B cell (primary cell): ENCODE results near the gene RPA3. TPM values are rescaled to one million over a fixed set of nuclear protein-coding genes. Genes with fewer than 3 reads are reported as not detected.

Source experiments
- ATAC-seq: fragments of 200-7000 bp; cut with Tn5 transposase; one replicate; pipeline ENCODE4 v1.10.0; 2021; ENCODE audit warnings: low read depth, mild to moderate bottlenecking, moderate number of reproducible peaks, moderate library complexity
- CTCF ChIA-PET: fragments of 350-600 bp; sonication (Branson Sonifier 250); formaldehyde crosslinking; loops from one replicate; lab custom pipeline; 2021; ENCODE audit warnings: antibody characterized with exemption, inconsistent platforms; lab: Charles Lee
- POLR2A ChIA-PET: fragments of 350-600 bp; sonication (Branson Sonifier 250); formaldehyde crosslinking; loops from one replicate; lab custom pipeline; 2021; ENCODE audit warnings: antibody characterized with exemption; lab: Charles Lee
- DNase-seq: peaks from one replicate; pipeline ENCODE4 v3.0.0; 2013
- H2AFZ ChIP-seq: 2 replicates; pipeline ENCODE4 v1.6.1; 2012; ENCODE audit warnings: mild to moderate bottlenecking, low read depth, low read length; ENCODE audit not compliant: insufficient read depth, poor library complexity, severe bottlenecking
- H3K27ac ChIP-seq, 2 donors: 1 replicate in 1 of 2; 2 replicates in 1 of 2; pipeline ENCODE4 v1.5.1; 2012 to 2013; ENCODE audit warnings: low read length in 2 of 2, mild to moderate bottlenecking in 2 of 2, moderate library complexity in 1 of 2
- H3K27me3 ChIP-seq, 4 experiments: fragments of 200-600 bp in 1 of 4; sonication (generic) in 1 of 4; replicated peaks in 1 of 4; 1 replicate in 2 of 4; 2 replicates in 2 of 4; pipeline versions ENCODE4 v1.6.1 to v1.7.0; 2013 to 2016; ENCODE audit warnings: low read length in 3 of 4, mild to moderate bottlenecking in 2 of 4, mixed read lengths in 1 of 4, moderate library complexity in 1 of 4; ENCODE audit not compliant: insufficient read depth in 4 of 4, control insufficient read depth in 3 of 4; ENCODE audit errors: control extremely low read depth in 1 of 4
- H3K36me3 ChIP-seq, 2 experiments: replicated peaks in 1 of 2; 1 replicate in 1 of 2; 2 replicates in 1 of 2; pipeline versions ENCODE4 v1.6.1 to v1.7.1; 2013; ENCODE audit warnings: low read length in 1 of 2; ENCODE audit not compliant: insufficient read depth in 2 of 2, control insufficient read depth in 1 of 2; ENCODE audit errors: control extremely low read depth in 1 of 2, extremely low read depth in 1 of 2
- H3K4me1 ChIP-seq, 2 donors: fragments of 200-600 bp in 1 of 2; sonication (generic) in 1 of 2; 1 replicate in 1 of 2; 2 replicates in 1 of 2; pipeline versions ENCODE4 v1.5.1 to v1.6.1; 2013 to 2017; ENCODE audit warnings: low read length in 2 of 2; ENCODE audit not compliant: control insufficient read depth in 2 of 2, insufficient read depth in 2 of 2
- H3K4me2 ChIP-seq: replicated peaks from 2 replicates; pipeline ENCODE3; 2012; ENCODE audit warnings: mild to moderate bottlenecking, low read depth, low read length; ENCODE audit not compliant: poor library complexity, severe bottlenecking
- H3K4me3 ChIP-seq, 5 experiments: fragments of 200-600 bp in 1 of 5; sonication (generic) in 1 of 5; 1 replicate in 3 of 5; 2 replicates in 2 of 5; pipeline versions ENCODE4 v1.5.1 to v1.7.0; 2011 to 2016; ENCODE audit warnings: low read length in 4 of 5, mild to moderate bottlenecking in 4 of 5, low read depth in 2 of 5, control low read depth in 1 of 5, moderate library complexity in 1 of 5; ENCODE audit not compliant: insufficient read depth in 1 of 5; ENCODE audit errors: control extremely low read depth in 1 of 5, extremely low read depth in 1 of 5
- H3K79me2 ChIP-seq: fragments of 200-600 bp; sonication (generic); one replicate; pipeline ENCODE4 v1.6.0; 2016; ENCODE audit warnings: low read length; ENCODE audit not compliant: control insufficient read depth, insufficient read depth
- H3K9ac ChIP-seq: fragments of 200-600 bp; sonication (generic); 2 replicates; pipeline ENCODE4 v1.6.1; 2017; ENCODE audit warnings: mild to moderate bottlenecking, low read length, moderate library complexity
- H3K9me3 ChIP-seq, 3 donors: one replicate each; pipeline versions ENCODE4 v1.6.1 to v1.7.1; 2013; ENCODE audit warnings: low read length in 2 of 3; ENCODE audit not compliant: control insufficient read depth in 2 of 3, insufficient read depth in 1 of 3; ENCODE audit errors: control extremely low read depth in 1 of 3
- H4K20me1 ChIP-seq: 2 replicates; pipeline ENCODE4 v1.6.0; 2012; ENCODE audit warnings: mild to moderate bottlenecking, low read length; ENCODE audit not compliant: insufficient read depth, control insufficient read depth, poor library complexity, severe bottlenecking
- H3K27ac Mint-ChIP-seq: one replicate; pipeline ENCODE4 v1.8.0; 2021; ENCODE audit warnings: mixed read lengths
- H3K27me3 Mint-ChIP-seq: one replicate; pipeline ENCODE4 v1.8.0; 2021; ENCODE audit warnings: mixed read lengths
- H3K4me1 Mint-ChIP-seq: one replicate; pipeline ENCODE4 v1.8.0; 2021; ENCODE audit warnings: mixed read lengths
- H3K4me3 Mint-ChIP-seq: one replicate; pipeline ENCODE4 v1.8.0; 2021; ENCODE audit warnings: mixed read lengths
- H3K9me3 Mint-ChIP-seq: one replicate; pipeline ENCODE4 v1.8.0; 2022; ENCODE audit warnings: mixed read lengths; ENCODE audit not compliant: insufficient read depth
- EZH2 ChIP-seq: IDR thresholded peaks from 2 replicates; pipeline ENCODE4 v1.6.1; 2012; ENCODE audit warnings: borderline replicate concordance, low read depth, mild to moderate bottlenecking, moderate library complexity, low read length; ENCODE audit not compliant: insufficient read depth, poor library complexity, severe bottlenecking
- WGBS: methylation state at CpG from one replicate; pipeline ENCODE4 v1.1.5; 2013; ENCODE audit warnings: missing lambda C conversion rate; ENCODE audit not compliant: insufficient coverage; 5-methylcytosine and 5-hydroxymethylcytosine counted together
- intact Hi-C: fragments of 100-400 bp; cut with micrococcal nuclease; formaldehyde crosslinking; loops from one replicate; pipeline ENCODE4 v1.10.0; 2022
- polyA plus RNA-seq: library from polyadenylated mRNA; depleted of rRNA; stranded (reverse); fragments of >200 nt; gene quantifications from 2 replicates; pipeline ENCODE4 v1.2.3, GENCODE V29; 2012
- total RNA-seq, 2 donors: library from RNA; stranded (reverse); fragments of 120-200 nt in 1 of 2; gene quantifications; 1 replicate in 1 of 2; 2 replicates in 1 of 2; pipeline versions ENCODE4 v1.2.3 to v1.2.4, GENCODE V29; 2013 to 2022
- TF ChIP-seq, protein P1 (sequence below): fragments of 200-600 bp; IDR thresholded peaks from one replicate; pipeline ENCODE4 v1.8.0; 2022; ENCODE audit warnings: antibody characterized with exemption, mild to moderate bottlenecking

The RPA3 gene
- total and polyA plus RNA-seq, 2 donors (not counting 1 experiment from before 2014, with no cell fraction given): 25.6 to 49.3 TPM

DNA sequence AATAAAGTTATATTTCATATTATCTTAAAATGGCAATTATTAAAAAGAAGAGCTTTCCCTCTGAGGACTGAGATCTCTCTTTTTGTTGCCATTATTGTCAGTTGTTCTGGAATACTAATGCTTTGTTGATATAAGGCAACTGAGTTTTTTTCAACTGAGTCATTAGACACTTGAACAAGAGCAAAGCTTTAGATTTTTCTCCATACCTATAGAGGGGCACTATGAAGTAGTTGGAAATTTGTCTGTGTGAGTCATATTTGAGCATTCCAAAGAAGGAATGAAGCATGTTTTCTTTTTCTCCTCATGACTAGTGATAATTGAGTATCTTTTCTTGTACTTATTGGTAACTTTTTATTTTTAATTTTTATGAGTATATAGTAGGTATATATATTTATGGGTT lies 24.5 kb downstream of the RPA3 start:
- no peak overlapping the region for H3K27ac ChIP-seq
- peaks cover 4 to 5% of the 10 kb centered on the region in 2 donors for H3K4me1 ChIP-seq
- H2AFZ ChIP-seq: no peak overlapping the region
- H3K4me2 ChIP-seq: no peak overlapping the region
- peaks cover 0 to 2% of the 10 kb centered on the region in 2 experiments for H3K36me3 ChIP-seq
- no peaks in the 10 kb centered on the region for H3K27me3 Mint-ChIP-seq
- H3K27me3 ChIP-seq: no peaks in the 10 kb centered on the region
- H3K4me3 ChIP-seq: no peak overlapping the region
- DNase-seq (no peak), ATAC-seq (no peak)
- no peak overlapping the region for H3K9ac ChIP-seq
- CTCF ChIA-PET: interaction anchor here (1.2 kb wide), 1 partner anchor 13 kb away, joined by 3 read pairs; no protein-coding TSS in a partner anchor
- TF ChIP-seq EZH2: no peak
- TF ChIP-seq, protein P1, sequence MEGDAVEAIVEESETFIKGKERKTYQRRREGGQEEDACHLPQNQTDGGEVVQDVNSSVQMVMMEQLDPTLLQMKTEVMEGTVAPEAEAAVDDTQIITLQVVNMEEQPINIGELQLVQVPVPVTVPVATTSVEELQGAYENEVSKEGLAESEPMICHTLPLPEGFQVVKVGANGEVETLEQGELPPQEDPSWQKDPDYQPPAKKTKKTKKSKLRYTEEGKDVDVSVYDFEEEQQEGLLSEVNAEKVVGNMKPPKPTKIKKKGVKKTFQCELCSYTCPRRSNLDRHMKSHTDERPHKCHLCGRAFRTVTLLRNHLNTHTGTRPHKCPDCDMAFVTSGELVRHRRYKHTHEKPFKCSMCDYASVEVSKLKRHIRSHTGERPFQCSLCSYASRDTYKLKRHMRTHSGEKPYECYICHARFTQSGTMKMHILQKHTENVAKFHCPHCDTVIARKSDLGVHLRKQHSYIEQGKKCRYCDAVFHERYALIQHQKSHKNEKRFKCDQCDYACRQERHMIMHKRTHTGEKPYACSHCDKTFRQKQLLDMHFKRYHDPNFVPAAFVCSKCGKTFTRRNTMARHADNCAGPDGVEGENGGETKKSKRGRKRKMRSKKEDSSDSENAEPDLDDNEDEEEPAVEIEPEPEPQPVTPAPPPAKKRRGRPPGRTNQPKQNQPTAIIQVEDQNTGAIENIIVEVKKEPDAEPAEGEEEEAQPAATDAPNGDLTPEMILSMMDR: no peak
- H3K79me2 ChIP-seq: peaks cover 36% of the 10 kb centered on the region
- POLR2A ChIA-PET: no interaction called here
- H3K4me1 Mint-ChIP-seq: peaks cover 10% of the 10 kb centered on the region
- H4K20me1 ChIP-seq: no peaks in the 10 kb centered on the region
- H3K9me3 Mint-ChIP-seq: peaks cover 4% of the 10 kb centered on the region
- no peaks in the 10 kb centered on the region for H3K9me3 ChIP-seq
- intact Hi-C loops: no loop called here
- H3K4me3 Mint-ChIP-seq: no peak overlapping the region
- no peak overlapping the region for H3K27ac Mint-ChIP-seq

DNA sequence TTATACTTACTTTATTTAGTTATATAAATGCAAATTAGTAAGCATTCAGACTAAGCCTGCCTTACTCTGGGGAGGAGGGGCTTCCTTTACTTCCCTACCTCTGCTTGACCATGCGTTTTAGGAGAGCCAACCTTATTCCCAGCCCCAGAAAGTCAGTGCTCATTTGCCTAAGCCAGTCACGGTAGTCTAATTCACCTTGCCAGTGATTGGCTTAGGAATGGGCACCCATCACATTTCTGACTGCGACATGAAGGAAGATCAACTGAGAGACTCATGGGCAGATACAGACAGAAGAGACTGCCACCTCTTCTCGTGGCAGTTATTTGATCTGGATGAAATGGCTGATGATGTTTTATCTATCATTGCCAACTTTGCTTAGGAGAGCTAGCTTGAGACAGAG lies 29.5 kb downstream of the RPA3 start:
- no peak for DNase-seq
- H3K27me3 ChIP-seq: no peaks in the 10 kb centered on the region
- no peak overlapping the region for H3K9ac ChIP-seq
- peaks cover 4 to 9% of the 10 kb centered on the region in 2 donors for H3K4me1 ChIP-seq
- intact Hi-C loops: no loop called here
- H3K36me3 ChIP-seq: peaks cover 0 to 2% of the 10 kb centered on the region in 2 experiments
- TF ChIP-seq EZH2: no peak
- TF ChIP-seq, protein P1: no peak
- Mint-ChIP-seq H3K27ac (no peak overlapping the region), H3K4me3 (no peak overlapping the region), H3K9me3 (no peaks in the 10 kb centered on the region), H3K4me1 (peaks cover 25% of the 10 kb centered on the region), H3K27me3 (no peaks in the 10 kb centered on the region)
- CTCF ChIA-PET: interaction anchor here (1.0 to 3.7 kb wide), 2 partner anchors 8 to 501 kb away, joined by 3 to 22 read pairs; no protein-coding TSS in a partner anchor
- peaks cover 19% of the 10 kb centered on the region for H3K79me2 ChIP-seq
- H3K4me2 ChIP-seq: no peak overlapping the region
- H3K27ac ChIP-seq: no peak overlapping the region
- no peak overlapping the region for H2AFZ ChIP-seq
- H4K20me1 ChIP-seq: no peaks in the 10 kb centered on the region
- POLR2A ChIA-PET: no interaction called here
- no peaks in the 10 kb centered on the region for H3K9me3 ChIP-seq
- ATAC-seq: no peak
- H3K4me3 ChIP-seq: no peak overlapping the region
- WGBS: 95% methylated on average over 2 of the region's 4 CpGs
